ENCODE results near the gene GLYR1. TPM values are rescaled to one million over a fixed set of nuclear protein-coding genes. Genes with fewer than 3 reads are reported as not detected.

Gene GLYR1
- total RNA-seq, 1 experiment from 2014 or later = 117 TPM

DNA sequence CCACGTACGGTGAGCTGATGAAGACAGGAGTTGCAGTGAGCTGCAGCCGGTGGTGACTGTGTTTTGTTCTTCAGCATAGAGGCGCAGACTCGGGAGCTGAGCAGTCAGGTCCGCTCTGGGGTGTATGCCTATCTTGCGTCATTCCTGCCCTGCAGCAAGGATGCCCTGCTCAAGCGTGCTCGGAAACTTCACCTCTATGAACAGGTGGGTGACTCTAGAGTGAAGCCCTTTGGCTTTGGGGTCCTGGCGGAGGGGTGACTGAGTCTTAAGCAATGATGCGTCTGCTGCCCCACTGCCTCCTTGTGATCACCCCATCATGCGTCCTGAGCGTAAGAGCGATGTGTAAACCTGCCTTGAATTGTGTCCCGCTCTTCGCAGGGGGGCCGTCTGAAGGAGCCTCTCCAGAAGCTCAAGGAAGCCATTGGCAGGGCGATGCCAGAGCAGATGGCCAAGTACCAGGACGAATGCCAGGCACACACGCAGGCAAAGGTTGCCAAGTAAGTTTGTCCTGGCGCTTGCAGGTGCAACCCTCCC, 23.1 kb upstream of the GLYR1 start:
- H3K9me3 Mint-ChIP-seq (ENCODE audit: unreplicated experiment) = no peaks in the 10 kb centered on the region
- Histone ChIP-seq H3K9me3 (no peaks in the 10 kb centered on the region), H3K36me3 (ENCODE audit: control insufficient read depth, insufficient read depth, low read length) (peaks cover 6% of the 10 kb centered on the region), H3K27me3 (replicated peaks; ENCODE audit: control insufficient read depth, insufficient read depth, low read length) (no peaks in the 10 kb centered on the region), H3K4me3 (ENCODE audit: low read depth, low read length) (no peak overlapping the region), H3K4me1 (peaks cover 7% of the 10 kb centered on the region)
- POLR2A ChIA-PET = no interaction called here
- CTCF ChIA-PET = no interaction called here
- H3K4me3 Mint-ChIP-seq (ENCODE audit: unreplicated experiment) = no peak overlapping the region
- peaks cover 73% of the 10 kb centered on the region for H3K36me3 Mint-ChIP-seq (ENCODE audit: insufficient read depth, unreplicated experiment)
- DNase-seq = no peak
- BruUV-seq (replicated peaks) = no TSS peak
- H3K27ac Mint-ChIP-seq (ENCODE audit: unreplicated experiment) = no peak overlapping the region
- TF ChIP-seq, protein P1, sequence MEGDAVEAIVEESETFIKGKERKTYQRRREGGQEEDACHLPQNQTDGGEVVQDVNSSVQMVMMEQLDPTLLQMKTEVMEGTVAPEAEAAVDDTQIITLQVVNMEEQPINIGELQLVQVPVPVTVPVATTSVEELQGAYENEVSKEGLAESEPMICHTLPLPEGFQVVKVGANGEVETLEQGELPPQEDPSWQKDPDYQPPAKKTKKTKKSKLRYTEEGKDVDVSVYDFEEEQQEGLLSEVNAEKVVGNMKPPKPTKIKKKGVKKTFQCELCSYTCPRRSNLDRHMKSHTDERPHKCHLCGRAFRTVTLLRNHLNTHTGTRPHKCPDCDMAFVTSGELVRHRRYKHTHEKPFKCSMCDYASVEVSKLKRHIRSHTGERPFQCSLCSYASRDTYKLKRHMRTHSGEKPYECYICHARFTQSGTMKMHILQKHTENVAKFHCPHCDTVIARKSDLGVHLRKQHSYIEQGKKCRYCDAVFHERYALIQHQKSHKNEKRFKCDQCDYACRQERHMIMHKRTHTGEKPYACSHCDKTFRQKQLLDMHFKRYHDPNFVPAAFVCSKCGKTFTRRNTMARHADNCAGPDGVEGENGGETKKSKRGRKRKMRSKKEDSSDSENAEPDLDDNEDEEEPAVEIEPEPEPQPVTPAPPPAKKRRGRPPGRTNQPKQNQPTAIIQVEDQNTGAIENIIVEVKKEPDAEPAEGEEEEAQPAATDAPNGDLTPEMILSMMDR (IDR thresholded peaks at IDR 0.05; ENCODE audit: insufficient read depth in 1 of 2, low read depth in 1 of 2, low read length in 1 of 2, severe bottlenecking in 1 of 2, unreplicated experiment in 1 of 2) = no peak
- H3K4me1 Mint-ChIP-seq (ENCODE audit: low read depth, unreplicated experiment) = peaks cover 14% of the 10 kb centered on the region
- intact Hi-C loops (cut with micrococcal nuclease; ENCODE audit: unreplicated experiment) = no loop called here
- no peaks in the 10 kb centered on the region for H3K27me3 Mint-ChIP-seq (ENCODE audit: insufficient read depth, unreplicated experiment)

DNA sequence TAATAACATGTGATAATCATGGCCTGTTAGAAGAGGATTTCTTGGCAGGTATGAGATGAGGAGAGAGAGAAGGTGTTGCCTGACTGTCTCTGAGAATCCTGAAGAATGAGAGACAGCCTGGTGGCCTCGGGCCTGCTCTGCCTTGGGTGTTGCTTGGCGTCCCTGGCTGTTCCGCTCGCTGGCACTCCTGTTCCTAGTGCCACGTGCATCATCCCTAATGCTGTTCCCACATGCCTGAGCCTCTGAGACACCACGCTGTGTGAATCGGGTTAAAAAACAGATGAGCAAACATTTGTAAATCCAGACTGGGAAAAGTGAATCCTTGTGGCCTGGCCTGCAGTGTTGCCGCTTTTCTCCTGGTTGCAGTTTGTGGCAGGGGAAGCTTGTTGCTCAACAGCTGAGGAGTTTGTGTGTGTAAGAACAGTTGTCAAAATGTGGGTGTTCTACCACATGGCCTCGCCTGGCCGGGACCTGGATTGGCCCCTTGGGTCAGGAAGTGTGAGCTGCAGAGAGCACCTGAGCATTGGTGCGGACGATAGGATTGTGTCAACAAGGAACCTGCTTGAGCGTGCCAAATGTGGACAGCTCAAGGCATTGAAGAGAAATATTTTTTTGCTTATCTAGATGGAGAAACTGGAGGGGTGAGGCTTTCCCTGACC, 22.2 kb upstream of the GLYR1 start:
- Mint-ChIP-seq H3K27ac (ENCODE audit: unreplicated experiment) (no peak overlapping the region), H3K4me3 (ENCODE audit: unreplicated experiment) (no peak overlapping the region), H3K27me3 (ENCODE audit: insufficient read depth, unreplicated experiment) (no peaks in the 10 kb centered on the region), H3K36me3 (ENCODE audit: insufficient read depth, unreplicated experiment) (peaks cover 67% of the 10 kb centered on the region), H3K9me3 (ENCODE audit: unreplicated experiment) (no peaks in the 10 kb centered on the region), H3K4me1 (ENCODE audit: low read depth, unreplicated experiment) (peaks cover 14% of the 10 kb centered on the region)
- no TSS peak for BruUV-seq (replicated peaks)
- TF ChIP-seq, protein P1 (IDR thresholded peaks at IDR 0.05; ENCODE audit: insufficient read depth in 1 of 2, low read depth in 1 of 2, low read length in 1 of 2, severe bottlenecking in 1 of 2, unreplicated experiment in 1 of 2) = no peak
- CTCF ChIA-PET = no interaction called here
- Histone ChIP-seq H3K36me3 (ENCODE audit: control insufficient read depth, insufficient read depth, low read length) (peaks cover 6% of the 10 kb centered on the region), H3K4me3 (ENCODE audit: low read depth, low read length) (no peak overlapping the region), H3K9me3 (no peaks in the 10 kb centered on the region), H3K27me3 (replicated peaks; ENCODE audit: control insufficient read depth, insufficient read depth, low read length) (no peaks in the 10 kb centered on the region), H3K4me1 (peaks cover 7% of the 10 kb centered on the region)
- no peak for DNase-seq
- intact Hi-C loops (cut with micrococcal nuclease; ENCODE audit: unreplicated experiment) = no loop called here
- POLR2A ChIA-PET = interaction anchor here (0.7 kb wide), 1 partner anchor 43 kb away, joined by 3 read pairs; no protein-coding TSS in a partner anchor

DNA sequence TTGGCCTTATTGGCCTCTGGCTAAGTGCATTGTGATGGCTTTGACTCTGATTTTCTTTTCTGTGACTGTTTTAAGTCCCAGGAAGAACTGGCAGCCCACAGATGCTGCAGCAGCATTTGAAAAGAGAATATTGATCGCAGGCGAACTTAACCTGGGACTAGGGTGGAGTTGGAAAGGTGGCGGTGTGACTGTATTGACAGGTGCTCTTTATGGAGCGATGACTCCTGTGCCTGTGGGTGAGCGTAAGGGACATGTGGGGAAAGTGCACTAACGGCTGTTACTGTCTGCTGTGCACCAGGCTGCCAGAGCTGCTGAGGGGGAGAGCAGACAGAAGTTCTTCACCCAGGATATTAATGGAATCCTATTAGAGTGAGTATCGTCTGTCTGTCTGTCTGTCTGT, 21.4 kb upstream of the GLYR1 start:
- Mint-ChIP-seq H3K27me3 (ENCODE audit: insufficient read depth, unreplicated experiment) (no peaks in the 10 kb centered on the region), H3K4me1 (ENCODE audit: low read depth, unreplicated experiment) (peaks cover 14% of the 10 kb centered on the region), H3K27ac (ENCODE audit: unreplicated experiment) (no peak overlapping the region), H3K4me3 (ENCODE audit: unreplicated experiment) (no peak overlapping the region), H3K9me3 (ENCODE audit: unreplicated experiment) (no peaks in the 10 kb centered on the region), H3K36me3 (ENCODE audit: insufficient read depth, unreplicated experiment) (peaks cover 63% of the 10 kb centered on the region)
- Histone ChIP-seq H3K4me3 (ENCODE audit: low read depth, low read length) (no peak overlapping the region), H3K36me3 (ENCODE audit: control insufficient read depth, insufficient read depth, low read length) (peaks cover 6% of the 10 kb centered on the region), H3K9me3 (no peaks in the 10 kb centered on the region), H3K4me1 (peaks cover 7% of the 10 kb centered on the region), H3K27me3 (replicated peaks; ENCODE audit: control insufficient read depth, insufficient read depth, low read length) (no peaks in the 10 kb centered on the region)
- intact Hi-C loops (cut with micrococcal nuclease; ENCODE audit: unreplicated experiment) = no loop called here
- BruUV-seq (replicated peaks) = no TSS peak
- ChIA-PET POLR2A (no interaction called here), CTCF (no interaction called here)
- TF ChIP-seq, protein P1 (IDR thresholded peaks at IDR 0.05; ENCODE audit: insufficient read depth in 1 of 2, low read depth in 1 of 2, low read length in 1 of 2, severe bottlenecking in 1 of 2, unreplicated experiment in 1 of 2) = no peak
- no peak for DNase-seq

All from Caco-2 (cell line).